Endothelial cell of umbilical vein (primary cell): ENCODE measurements around the gene DYRK1B.

Source experiments
- EZH2 ChIP-seq: IDR thresholded peaks from 2 replicates; pipeline ENCODE4 v1.6.1; 2012; ENCODE audit warnings: borderline replicate concordance, low read depth, mild to moderate bottlenecking, moderate library complexity, low read length, inconsistent platforms; ENCODE audit not compliant: severe bottlenecking
- FOS ChIP-seq: IDR thresholded peaks from 2 replicates; pipeline ENCODE4 v1.6.1; 2011; ENCODE audit warnings: mild to moderate bottlenecking, low read length, moderate library complexity, borderline replicate concordance; ENCODE audit not compliant: insufficient read depth
- GATA2 ChIP-seq: IDR thresholded peaks from 2 replicates; pipeline ENCODE4 v1.7.0; 2011; ENCODE audit warnings: low read depth, mild to moderate bottlenecking, moderate library complexity, mixed read lengths, low read length; ENCODE audit not compliant: insufficient read length, insufficient read depth
- JUN ChIP-seq: IDR thresholded peaks from 2 replicates; pipeline ENCODE4 v1.6.1; 2011; ENCODE audit warnings: borderline replicate concordance, low read depth; ENCODE audit not compliant: insufficient read length, insufficient read depth
- MYC ChIP-seq: IDR thresholded peaks from one replicate; pipeline ENCODE4 v1.6.1; 2011; ENCODE audit warnings: mild to moderate bottlenecking, low read depth, low read length
- POLR2A ChIP-seq: IDR thresholded peaks from 2 replicates; pipeline ENCODE4 v1.6.1; 2012; ENCODE audit warnings: low read depth, mild to moderate bottlenecking, control low read depth, low read length
- POLR2AphosphoS5 ChIP-seq: IDR thresholded peaks from 2 replicates; pipeline ENCODE4 v1.6.1; 2012; ENCODE audit warnings: low read depth, mild to moderate bottlenecking, control low read depth, low read length, moderate library complexity; ENCODE audit not compliant: insufficient read depth
- TF ChIP-seq, protein P1 (sequence below), 2 donors: IDR thresholded peaks; 1 replicate in 1 of 2; 2 replicates in 1 of 2; pipeline ENCODE4 v1.5.1; 2011; ENCODE audit warnings: low read length in 2 of 2, mild to moderate bottlenecking in 2 of 2, moderate library complexity in 2 of 2, control low read depth in 1 of 2, inconsistent platforms in 1 of 2, low read depth in 1 of 2; ENCODE audit not compliant: insufficient read depth in 1 of 2; ENCODE audit errors: extremely low read depth in 1 of 2
- TF ChIP-seq, protein P2 (sequence below): IDR thresholded peaks from 2 replicates; pipeline ENCODE4 v1.6.1; 2011; ENCODE audit not compliant: insufficient read depth, insufficient read length

DNA sequence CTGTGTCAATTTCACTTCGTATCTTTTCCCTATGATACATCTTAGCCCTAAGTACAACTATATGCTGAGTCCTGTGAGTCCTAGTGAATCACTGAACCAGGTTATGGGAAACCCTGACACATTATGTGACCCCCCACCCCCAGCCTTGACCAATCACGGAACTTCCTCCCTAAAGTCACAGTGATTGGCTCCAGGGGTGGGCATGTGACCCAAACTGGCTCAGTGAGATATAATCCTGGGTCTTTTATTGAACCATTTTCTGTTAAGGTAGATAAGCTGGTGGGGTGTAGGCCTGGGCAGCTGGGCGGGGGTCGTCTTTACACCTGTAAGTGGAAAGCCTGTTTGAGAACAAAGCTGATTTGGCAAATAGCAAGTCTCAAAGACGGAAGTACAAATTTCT, 32.0 kb upstream of the DYRK1B start:
- TF ChIP-seq, protein P1, sequence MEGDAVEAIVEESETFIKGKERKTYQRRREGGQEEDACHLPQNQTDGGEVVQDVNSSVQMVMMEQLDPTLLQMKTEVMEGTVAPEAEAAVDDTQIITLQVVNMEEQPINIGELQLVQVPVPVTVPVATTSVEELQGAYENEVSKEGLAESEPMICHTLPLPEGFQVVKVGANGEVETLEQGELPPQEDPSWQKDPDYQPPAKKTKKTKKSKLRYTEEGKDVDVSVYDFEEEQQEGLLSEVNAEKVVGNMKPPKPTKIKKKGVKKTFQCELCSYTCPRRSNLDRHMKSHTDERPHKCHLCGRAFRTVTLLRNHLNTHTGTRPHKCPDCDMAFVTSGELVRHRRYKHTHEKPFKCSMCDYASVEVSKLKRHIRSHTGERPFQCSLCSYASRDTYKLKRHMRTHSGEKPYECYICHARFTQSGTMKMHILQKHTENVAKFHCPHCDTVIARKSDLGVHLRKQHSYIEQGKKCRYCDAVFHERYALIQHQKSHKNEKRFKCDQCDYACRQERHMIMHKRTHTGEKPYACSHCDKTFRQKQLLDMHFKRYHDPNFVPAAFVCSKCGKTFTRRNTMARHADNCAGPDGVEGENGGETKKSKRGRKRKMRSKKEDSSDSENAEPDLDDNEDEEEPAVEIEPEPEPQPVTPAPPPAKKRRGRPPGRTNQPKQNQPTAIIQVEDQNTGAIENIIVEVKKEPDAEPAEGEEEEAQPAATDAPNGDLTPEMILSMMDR (IDR thresholded peaks at IDR 0.05; ENCODE audit: extremely low read depth in 1 of 2, insufficient read depth in 1 of 2, low read depth in 1 of 2, low read length in 2 of 2): no peak
- TF ChIP-seq, protein P2, sequence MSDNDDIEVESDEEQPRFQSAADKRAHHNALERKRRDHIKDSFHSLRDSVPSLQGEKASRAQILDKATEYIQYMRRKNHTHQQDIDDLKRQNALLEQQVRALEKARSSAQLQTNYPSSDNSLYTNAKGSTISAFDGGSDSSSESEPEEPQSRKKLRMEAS: no peak
- TF ChIP-seq POLR2A (no peak), POLR2AphosphoS5 (no peak), FOS (no peak), EZH2 (no peak), MYC (no peak), GATA2 (no peak), JUN (no peak)
